Measurements from ENCODE around the gene TP53TG5.

GRCh38 chr20:45420125-45420524 is 42.0 kb upstream of the TP53TG5 start:
- TF ChIP-seq CTCF (IDR thresholded peaks at IDR 0.05; ENCODE audit: borderline replicate concordance, extremely low read depth, low read length, poor library complexity, severe bottlenecking): no peak
- no peak for TF ChIP-seq EZH2 (IDR thresholded peaks at IDR 0.05; ENCODE audit: borderline replicate concordance, low read depth, low read length, severe bottlenecking)

All from DND-41 (cell line).